GM19372 (cell line): ENCODE results near the gene CCHCR1.
"Not testable (repeated sequence)": the region's sequence is repeated elsewhere in the genome, so short reads cannot be mapped to it uniquely, and the experiment has no call there.

Experiments
- ATAC-seq: cut with Tn5 transposase; IDR thresholded peaks from one replicate; pipeline ENCODE4 v1.9.1; 2021; ENCODE audit warnings: mild to moderate bottlenecking, low read depth, moderate library complexity; ENCODE audit not compliant: unreplicated experiment

The CCHCR1 gene, protein sequence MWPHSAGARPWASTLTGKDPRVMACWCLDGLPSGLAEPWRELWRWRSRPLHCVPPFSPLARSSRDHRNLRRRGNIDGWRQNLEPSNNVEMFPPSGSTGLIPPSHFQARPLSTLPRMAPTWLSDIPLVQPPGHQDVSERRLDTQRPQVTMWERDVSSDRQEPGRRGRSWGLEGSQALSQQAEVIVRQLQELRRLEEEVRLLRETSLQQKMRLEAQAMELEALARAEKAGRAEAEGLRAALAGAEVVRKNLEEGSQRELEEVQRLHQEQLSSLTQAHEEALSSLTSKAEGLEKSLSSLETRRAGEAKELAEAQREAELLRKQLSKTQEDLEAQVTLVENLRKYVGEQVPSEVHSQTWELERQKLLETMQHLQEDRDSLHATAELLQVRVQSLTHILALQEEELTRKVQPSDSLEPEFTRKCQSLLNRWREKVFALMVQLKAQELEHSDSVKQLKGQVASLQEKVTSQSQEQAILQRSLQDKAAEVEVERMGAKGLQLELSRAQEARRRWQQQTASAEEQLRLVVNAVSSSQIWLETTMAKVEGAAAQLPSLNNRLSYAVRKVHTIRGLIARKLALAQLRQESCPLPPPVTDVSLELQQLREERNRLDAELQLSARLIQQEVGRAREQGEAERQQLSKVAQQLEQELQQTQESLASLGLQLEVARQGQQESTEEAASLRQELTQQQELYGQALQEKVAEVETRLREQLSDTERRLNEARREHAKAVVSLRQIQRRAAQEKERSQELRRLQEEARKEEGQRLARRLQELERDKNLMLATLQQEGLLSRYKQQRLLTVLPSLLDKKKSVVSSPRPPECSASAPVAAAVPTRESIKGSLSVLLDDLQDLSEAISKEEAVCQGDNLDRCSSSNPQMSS

GRCh38 chr6:31157513-31158139 is at the start of gene CCHCR1:
Gene CCHCR1, minus strand, starts transcription at chr6:31157802. Its CDS starts 202 bp downstream, at chr6:31157600.
- ATAC-seq = no peak

GRCh38 chr6:31205638-31206037 is 48.0 kb upstream of the CCHCR1 start:
- ATAC-seq = no peak

DNA sequence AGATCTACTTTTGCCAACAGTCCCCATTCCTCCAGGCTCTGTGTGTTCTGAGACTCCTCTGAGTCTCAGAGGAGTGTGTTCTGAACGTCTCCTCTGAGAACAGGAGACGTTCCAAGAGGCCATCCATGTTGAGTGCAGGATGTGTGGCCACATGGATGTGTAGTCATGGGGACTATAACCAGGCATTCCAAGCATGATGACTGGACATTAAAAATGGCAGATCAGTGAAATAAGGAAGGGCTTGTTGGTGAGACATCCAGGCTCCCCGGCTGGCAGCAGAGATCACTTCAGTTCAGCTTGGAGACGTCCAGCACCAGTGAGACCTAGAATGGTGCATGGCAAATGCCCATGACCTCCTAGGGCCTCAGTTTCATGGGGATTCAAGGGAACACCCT is 47.1 kb upstream of the CCHCR1 start:
- no peak for ATAC-seq

GRCh38 chr6:31203345-31203979 is 45.9 kb upstream of the CCHCR1 start:
- ATAC-seq = peak; percentile 42

DNA sequence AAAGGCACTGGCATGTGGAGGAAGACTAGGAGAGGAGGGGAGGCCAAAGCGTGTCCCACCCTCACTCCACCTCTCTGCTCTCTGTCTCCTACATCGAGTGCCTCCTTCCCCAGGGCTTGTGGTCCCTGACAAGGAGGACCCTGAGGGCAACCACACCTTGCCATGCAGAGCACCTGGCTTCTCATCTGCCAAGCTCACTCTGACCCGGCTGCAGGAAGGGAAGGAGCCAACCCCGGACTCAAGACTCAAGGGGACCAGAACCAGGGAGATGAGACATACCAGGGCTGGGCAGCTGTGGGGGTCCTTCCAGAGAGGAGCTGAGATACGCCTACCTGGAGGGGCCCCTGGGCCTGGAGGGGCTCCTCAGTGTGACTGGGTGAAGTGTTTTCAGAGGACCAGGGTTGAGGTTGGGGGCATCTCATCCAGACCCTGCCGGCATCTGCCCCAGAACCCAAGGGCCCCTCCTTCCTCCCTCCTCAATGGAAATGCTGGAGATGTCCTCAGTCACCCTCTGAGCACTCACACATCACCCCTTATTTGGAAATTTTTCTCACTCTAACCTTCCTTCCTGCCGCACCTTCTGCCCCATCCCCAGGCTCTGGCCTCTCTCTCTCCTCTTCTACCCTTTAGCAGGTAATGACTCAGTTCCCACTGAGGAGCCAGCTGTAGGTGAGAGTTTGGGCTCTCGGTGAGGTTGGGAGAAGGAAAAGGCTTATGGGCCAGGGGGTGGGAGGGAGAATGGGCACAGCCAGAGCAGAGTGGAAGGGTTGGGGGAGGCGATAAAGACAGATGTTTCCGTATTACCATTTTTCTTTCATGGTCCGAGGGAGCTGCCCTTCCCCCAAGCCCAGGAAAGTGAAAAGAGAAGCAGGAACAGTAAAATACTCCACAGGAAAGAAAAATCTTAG is 44.9 kb upstream of the CCHCR1 start:
- ATAC-seq = no peak

GRCh38 chr6:31199105-31199452 is 41.5 kb upstream of the CCHCR1 start:
- ATAC-seq = not testable (repeated sequence)

- ATAC-seq = peak; percentile 71
These were observed 40.1 kb upstream of the CCHCR1 start for GRCh38 chr6:31197559-31198305.

DNA sequence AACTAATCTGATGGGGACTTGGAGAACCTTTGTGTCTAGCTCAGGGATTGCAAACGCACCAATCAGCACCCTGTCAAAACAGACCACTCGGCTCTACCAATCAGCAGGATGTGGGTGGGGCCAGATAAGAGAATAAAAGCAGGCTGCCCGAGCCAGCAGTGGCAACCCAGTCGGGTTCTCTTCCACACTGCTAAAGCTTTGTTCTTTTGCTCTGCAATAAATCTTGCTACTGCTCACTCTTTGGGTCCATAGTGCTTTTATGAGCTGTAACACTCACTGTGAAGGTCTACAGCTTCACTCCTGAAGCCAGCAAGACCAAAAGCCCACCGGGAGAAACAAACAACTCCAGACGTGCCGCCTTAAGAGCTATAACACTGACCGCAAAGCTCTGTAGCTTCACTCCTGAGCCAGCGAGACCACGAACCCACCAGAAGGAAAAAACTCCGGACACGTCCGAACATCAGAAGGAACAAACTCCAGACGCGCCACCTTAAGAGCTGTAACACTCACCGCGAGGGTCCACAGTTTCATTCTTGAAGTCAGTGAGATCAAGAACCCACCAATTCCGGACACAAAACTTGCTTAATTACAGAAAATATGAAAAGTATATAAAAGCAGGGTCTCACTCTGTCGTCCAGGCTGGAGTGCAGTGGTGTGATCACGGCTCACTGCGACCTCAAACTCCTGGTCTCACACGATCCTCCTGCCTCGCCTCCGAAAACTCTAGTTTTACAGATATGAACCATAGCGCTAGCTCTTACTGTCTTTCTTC is 38.8 kb upstream of the CCHCR1 start:
- not testable (repeated sequence) for ATAC-seq

DNA sequence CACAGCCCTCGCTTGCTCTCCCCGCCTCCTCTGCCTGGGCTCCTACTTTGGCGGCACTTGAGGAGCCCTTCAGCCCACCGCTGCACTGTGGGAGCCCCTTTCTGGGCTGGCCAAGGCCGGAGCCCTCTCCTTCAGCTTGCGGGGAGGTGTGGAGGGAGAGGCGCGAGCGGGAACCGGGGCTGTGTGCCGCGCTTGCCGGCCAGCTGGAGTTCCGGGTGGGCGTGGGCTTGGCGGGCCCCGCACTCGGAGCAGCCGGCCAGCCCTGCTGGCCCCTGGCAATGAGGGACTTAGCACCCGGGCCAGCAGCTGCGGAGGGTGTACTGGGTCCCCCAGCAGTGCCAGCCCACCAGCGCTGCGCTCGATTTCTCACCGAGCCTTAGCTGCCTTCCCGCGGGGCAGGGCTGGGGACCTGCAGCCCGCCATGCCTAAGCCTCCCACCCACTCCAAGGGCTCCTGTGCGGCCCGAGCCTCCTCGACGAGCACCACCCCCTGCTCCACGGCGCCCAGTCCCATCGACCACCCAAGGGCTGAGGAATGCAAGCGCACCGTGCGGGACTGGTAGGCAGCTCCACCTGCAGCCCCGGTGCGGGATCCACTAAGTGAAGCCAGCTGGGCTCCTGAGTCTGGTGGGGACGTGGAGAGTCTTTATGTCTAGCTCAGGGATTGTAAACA is 37.8 kb upstream of the CCHCR1 start:
- not testable (repeated sequence) for ATAC-seq

- no peak for ATAC-seq
These were observed 36.6 kb upstream of the CCHCR1 start for GRCh38 chr6:31194061-31194834.

- ATAC-seq = no peak
These were observed 35.6 kb upstream of the CCHCR1 start for GRCh38 chr6:31193206-31193605.

- ATAC-seq = not testable (repeated sequence)
These were observed 35.0 kb upstream of the CCHCR1 start for GRCh38 chr6:31192431-31193105.

GRCh38 chr6:31190488-31190887 is 32.9 kb upstream of the CCHCR1 start:
- no peak for ATAC-seq

- ATAC-seq = not testable (repeated sequence)
These were observed 31.6 kb upstream of the CCHCR1 start for GRCh38 chr6:31189223-31189622.

DNA sequence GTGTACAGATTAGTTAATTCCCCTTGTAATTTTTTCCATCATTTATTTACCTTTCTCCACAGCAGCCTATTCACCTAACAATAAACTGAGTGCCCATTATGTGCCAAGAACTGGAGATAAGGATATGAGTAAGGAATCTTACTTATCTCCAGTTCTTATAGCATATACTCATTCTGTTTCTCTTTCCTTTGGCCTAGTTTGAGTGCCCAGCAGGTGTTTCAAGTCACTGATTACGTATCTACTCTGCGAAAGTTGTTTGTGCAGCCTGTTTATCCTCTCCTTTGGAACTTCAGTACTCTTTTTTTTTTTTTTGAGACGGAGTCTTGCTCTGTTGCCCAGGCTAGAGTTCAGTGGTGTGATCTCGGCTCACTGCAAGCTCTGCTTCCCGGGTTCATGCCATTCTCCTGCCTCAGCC is 30.2 kb upstream of the CCHCR1 start:
- no peak for ATAC-seq

DNA sequence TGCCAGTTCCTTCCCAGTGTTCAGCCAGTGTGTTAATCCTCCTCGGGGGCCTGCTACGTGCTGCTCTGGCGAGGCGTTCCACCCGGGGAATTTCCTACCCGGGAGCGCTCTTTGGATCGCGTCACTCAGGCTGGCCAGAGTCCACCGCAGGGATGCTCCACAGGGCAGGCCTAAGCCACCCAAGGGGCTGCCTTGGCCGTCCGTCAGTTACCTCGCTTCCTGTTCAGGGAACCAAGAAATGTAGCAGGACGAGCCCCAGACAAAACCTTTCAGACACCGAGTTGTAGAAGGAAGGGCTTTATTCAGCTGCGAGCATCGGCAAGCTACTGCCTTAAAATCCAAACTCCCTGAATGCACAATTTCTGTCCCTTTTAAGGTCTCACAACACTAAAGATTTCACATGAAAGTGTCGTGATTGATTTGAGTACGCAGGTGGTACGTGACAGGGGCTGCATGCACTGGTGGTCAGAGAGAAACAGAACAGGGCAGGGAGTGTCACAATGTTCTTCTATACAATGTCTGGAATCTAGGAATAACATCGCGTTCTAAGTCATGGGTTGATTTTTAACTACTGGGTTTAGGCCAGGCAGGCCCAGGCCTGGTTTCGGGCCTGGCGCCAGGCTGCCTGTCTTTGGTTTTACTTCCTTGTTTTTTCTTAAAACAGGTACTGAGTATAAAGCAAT is 28.6 kb upstream of the CCHCR1 start:
- no peak for ATAC-seq
